K562 (cell line): ENCODE measurements around the gene TNFRSF18. TPM values are rescaled to one million over a fixed set of nuclear protein-coding genes. Genes with fewer than 3 reads are reported as not detected.

Experiments used
- ATF7 ChIP-seq: fragments of 450-650 bp; IDR thresholded peaks from 2 replicates; pipeline ENCODE4 v1.7.1; 2014; ENCODE audit warnings: mild to moderate bottlenecking, moderate library complexity
- CBX3 ChIP-seq, 2 experiments: IDR thresholded peaks; 1 replicate in 1 of 2; 2 replicates in 1 of 2; pipeline ENCODE4 v1.6.1; 2012; ENCODE audit warnings: inconsistent platforms in 2 of 2, low read length in 2 of 2, borderline replicate concordance in 1 of 2, control low read depth in 1 of 2
- COPS2 ChIP-seq: fragments of 450-650 bp; conservative IDR thresholded peaks from 2 replicates; pipeline ENCODE4 v1.6.1; 2016; ENCODE audit warnings: mild to moderate bottlenecking, moderate library complexity
- EGR1 ChIP-seq: fragments of 450-650 bp; conservative IDR thresholded peaks from 2 replicates; pipeline ENCODE4 v1.6.1; 2017; ENCODE audit warnings: mild to moderate bottlenecking
- HEY1 ChIP-seq: fragments of 250-450 bp; sonication (Bioruptor Pico); IDR thresholded peaks from 2 replicates; pipeline ENCODE4 v1.5.0; 2020; ENCODE audit warnings: mild to moderate bottlenecking, moderate library complexity, borderline replicate concordance
- HNRNPL ChIP-seq: fragments of 200-400 bp; formaldehyde crosslinking; IDR thresholded peaks from 2 replicates; pipeline ENCODE4 v1.6.1; 2017; ENCODE audit warnings: low read depth, mild to moderate bottlenecking, low read length
- JUN ChIP-seq, 2 experiments: sonication (generic) in 1 of 2; formaldehyde crosslinking in 1 of 2; IDR thresholded peaks; 2 replicates each; pipeline versions ENCODE4 v1.6.1 to v1.8.0; 2012 to 2022; ENCODE audit warnings: borderline replicate concordance in 2 of 2, mild to moderate bottlenecking in 2 of 2, improper control_type of control experiment in 1 of 2, low read depth in 1 of 2, low read length in 1 of 2, missing genetic modification reagents in 1 of 2
- MCM5 ChIP-seq: fragments of 450-650 bp; IDR thresholded peaks from 2 replicates; pipeline ENCODE4 v1.6.1; 2016; ENCODE audit warnings: low read depth
- MYBL2 ChIP-seq, 2 experiments: fragments of 450-650 bp in 1 of 2; sonication (generic) in 1 of 2; formaldehyde crosslinking in 1 of 2; IDR thresholded peaks; 2 replicates each; pipeline versions ENCODE4 v1.6.1 to v1.8.1; 2017 to 2022; ENCODE audit warnings: borderline replicate concordance in 1 of 2, inconsistent platforms in 1 of 2, low read depth in 1 of 2, mild to moderate bottlenecking in 1 of 2, missing genetic modification reagents in 1 of 2, moderate library complexity in 1 of 2
- NFATC3 ChIP-seq: fragments of 450-650 bp; IDR thresholded peaks from 2 replicates; pipeline ENCODE4 v1.6.1; 2017; ENCODE audit warnings: mild to moderate bottlenecking
- PHB2 ChIP-seq: fragments of 450-650 bp; IDR thresholded peaks from 2 replicates; pipeline ENCODE4 v1.6.1; 2017; ENCODE audit warnings: low read depth
- RB1 ChIP-seq: fragments of 450-650 bp; IDR thresholded peaks from 2 replicates; pipeline ENCODE4 v1.6.1; 2017; ENCODE audit warnings: low read depth, mild to moderate bottlenecking
- RBBP5 ChIP-seq: fragments of 200-600 bp; sonication (generic); IDR thresholded peaks from 2 replicates; pipeline ENCODE4 v1.6.1; 2012; ENCODE audit warnings: borderline replicate concordance, mild to moderate bottlenecking, low read length, control low read depth, inconsistent platforms; ENCODE audit not compliant: insufficient read depth, poor library complexity, severe bottlenecking
- RBM39 ChIP-seq: fragments of 200-400 bp; formaldehyde crosslinking; optimal IDR thresholded peaks from 2 replicates; pipeline ENCODE3; 2018; ENCODE audit warnings: low read depth, low read length
- SMARCE1 ChIP-seq: fragments of 450-650 bp; IDR thresholded peaks from 2 replicates; pipeline ENCODE4 v1.7.1; 2016; ENCODE audit warnings: mild to moderate bottlenecking
- ZBTB1 ChIP-seq: sonication (generic); formaldehyde crosslinking; IDR thresholded peaks from 2 replicates; pipeline ENCODE4 v1.8.1; 2023; ENCODE audit warnings: missing genetic modification reagents, low read depth, mild to moderate bottlenecking, borderline replicate concordance
- ZBTB17 ChIP-seq: fragments of 450-650 bp; formaldehyde crosslinking; IDR thresholded peaks from 2 replicates; pipeline ENCODE4 v1.4.0; 2020; ENCODE audit warnings: mild to moderate bottlenecking
- ZBTB5 ChIP-seq: fragments of 450-650 bp; IDR thresholded peaks from 2 replicates; pipeline ENCODE4 v1.6.1; 2017; ENCODE audit warnings: antibody characterized with exemption
- ZFX ChIP-seq: sonication (generic); formaldehyde crosslinking; IDR thresholded peaks from 2 replicates; pipeline ENCODE4 v1.8.0; 2022; ENCODE audit warnings: mild to moderate bottlenecking, missing genetic modification reagents, moderate library complexity
- ZNF140 ChIP-seq: fragments of 250-450 bp; sonication (Bioruptor Pico); IDR thresholded peaks from 2 replicates; pipeline ENCODE4 v1.8.0; 2021; ENCODE audit warnings: moderate library complexity, mild to moderate bottlenecking, inconsistent platforms
- ZNF253 ChIP-seq: fragments of 250-450 bp; sonication (Bioruptor Pico); conservative IDR thresholded peaks from 2 replicates; pipeline ENCODE4 v1.6.1; 2021; ENCODE audit warnings: mild to moderate bottlenecking
- ZNF589 ChIP-seq: fragments of 200-800 bp; sonication (Bioruptor generic); IDR thresholded peaks from 2 replicates; pipeline ENCODE4 v1.6.1; 2016; ENCODE audit warnings: low read depth, missing genetic modification characterization, missing compliant biosample characterization
- polyA plus RNA-seq, 8 experiments: library from polyadenylated mRNA; depleted of rRNA in 4 of 8; stranded (reverse) in 5 of 8; unstranded in 3 of 8; fragments of >200 nt; fragmentation: Nextera tagmentation in 2 of 8; fragmentation: Illumina TruSeq in 1 of 8; extraction: Ambion mirVana in 2 of 8; extraction: Trizol in 1 of 8; gene quantifications; 2 replicates each; pipeline versions ENCODE4 v1.2.1 to v1.2.3, GENCODE V29; 2011 to 2014; ENCODE audit warnings: inconsistent platforms in 1 of 8, missing spikeins in 1 of 8
- total RNA-seq, 7 experiments: library from RNA; depleted of rRNA in 6 of 7; stranded (reverse); fragments of >200 nt in 6 of 7; fragmentation: Illumina TruSeq in 2 of 7; extraction: Trizol in 2 of 7; gene quantifications; 2 replicates each; pipeline versions ENCODE4 v1.2.1 to v1.2.3, GENCODE V29; 2011 to 2021; ENCODE audit warnings: low replicate concordance in 1 of 7
- TF ChIP-seq, protein P1 (sequence below): fragments of 450-650 bp; IDR thresholded peaks from 2 replicates; pipeline ENCODE4 v1.6.1; 2016

The TNFRSF18 gene
- total and polyA plus RNA-seq, 9 of the 15 experiments (the other 6 are each of a cell fraction or from before 2014, with no cell fraction given), result 0.24 to 0.27 TPM; not detected in 7

DNA sequence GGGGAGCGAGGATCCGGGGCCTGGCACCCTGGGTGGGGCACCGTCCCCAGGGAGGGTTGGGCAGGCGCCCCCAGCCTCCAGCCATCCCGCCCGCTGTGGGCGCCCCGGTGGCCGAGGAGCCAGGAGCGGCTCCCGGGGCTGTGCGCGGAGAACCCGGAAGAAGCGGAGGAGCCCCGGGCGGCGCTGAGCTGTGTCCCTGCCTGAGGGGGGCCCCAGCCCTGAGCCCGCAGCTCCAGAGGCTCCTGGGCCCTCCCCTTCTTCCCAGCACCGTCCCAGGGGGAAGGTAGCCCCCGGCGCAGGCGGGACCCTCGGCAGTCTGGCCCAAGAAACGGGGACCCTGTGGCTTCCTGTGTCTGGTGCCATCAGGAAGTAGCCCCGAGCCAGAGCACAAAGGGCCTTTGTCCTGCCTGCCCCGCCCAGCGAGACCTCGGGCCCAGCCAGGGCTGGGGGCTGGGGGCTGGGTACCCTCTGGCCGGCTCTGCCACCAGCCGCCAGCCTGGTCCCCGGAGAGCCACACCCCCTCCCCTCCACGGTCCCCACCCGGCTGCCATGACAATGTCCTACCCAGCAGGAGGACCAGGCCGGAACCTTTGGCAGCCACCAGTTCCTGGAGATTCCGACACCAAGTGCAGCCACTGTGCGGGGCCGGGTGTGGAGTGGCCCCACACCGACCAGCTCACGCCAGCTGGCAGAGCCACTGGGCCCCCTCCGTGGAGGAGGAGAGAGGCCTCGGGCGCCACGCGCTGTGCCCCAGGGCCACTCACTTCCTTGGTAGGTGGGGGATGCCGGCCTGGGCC lies 48.3 kb downstream of the TNFRSF18 start (continued):
- TF ChIP-seq, protein P1, sequence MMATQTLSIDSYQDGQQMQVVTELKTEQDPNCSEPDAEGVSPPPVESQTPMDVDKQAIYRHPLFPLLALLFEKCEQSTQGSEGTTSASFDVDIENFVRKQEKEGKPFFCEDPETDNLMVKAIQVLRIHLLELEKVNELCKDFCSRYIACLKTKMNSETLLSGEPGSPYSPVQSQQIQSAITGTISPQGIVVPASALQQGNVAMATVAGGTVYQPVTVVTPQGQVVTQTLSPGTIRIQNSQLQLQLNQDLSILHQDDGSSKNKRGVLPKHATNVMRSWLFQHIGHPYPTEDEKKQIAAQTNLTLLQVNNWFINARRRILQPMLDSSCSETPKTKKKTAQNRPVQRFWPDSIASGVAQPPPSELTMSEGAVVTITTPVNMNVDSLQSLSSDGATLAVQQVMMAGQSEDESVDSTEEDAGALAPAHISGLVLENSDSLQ, result no peak
- TF ChIP-seq RBM39, result no peak
- no peak for TF ChIP-seq MCM5
- TF ChIP-seq HNRNPL, result peak; percentile 72; the same call in 1 of the 2 replicates
- TF ChIP-seq RBBP5, result no peak
- peak; percentile 30; the same call in 1 of the 2 replicates for TF ChIP-seq RB1
- TF ChIP-seq ZBTB5, result no peak
- TF ChIP-seq ZBTB17 (CRISPR knock-in tag), result 0 out of 2 replicates have a peak, but pooled peaks have one; percentile 61
- TF ChIP-seq PHB2, result no peak
- TF ChIP-seq HEY1, result no peak
- TF ChIP-seq NFATC3, result no peak
- TF ChIP-seq SMARCE1, result no peak
- no peak for TF ChIP-seq ZNF140 (CRISPR knock-in tag)
- 0 out of 2 replicates have a peak, but pooled peaks have one; percentile 15 for TF ChIP-seq ATF7
- no peak for TF ChIP-seq ZNF589 (CRISPR knock-in tag)
- no peak for TF ChIP-seq COPS2
- TF ChIP-seq ZFX (CRISPR knock-in tag), result peak; percentile 80
- no peak for TF ChIP-seq EGR1
- no peak for TF ChIP-seq CBX3 (IDR thresholded peaks at IDR 0.05; ENCODE audit: borderline replicate concordance in 1 of 2, low read length in 2 of 2)
- no peak for TF ChIP-seq MYBL2 (IDR thresholded peaks at IDR 0.05; ENCODE audit: low read depth)
- no peak for TF ChIP-seq MYBL2 (CRISPR knock-in tag; IDR thresholded peaks at IDR 0.05; ENCODE audit: borderline replicate concordance)
- TF ChIP-seq ZNF253 (CRISPR knock-in tag), result no peak
- no peak for TF ChIP-seq JUN (IDR thresholded peaks at IDR 0.05; ENCODE audit: borderline replicate concordance, low read depth, low read length)
- no peak for TF ChIP-seq JUN (CRISPR knock-in tag; IDR thresholded peaks at IDR 0.05; ENCODE audit: borderline replicate concordance)
- TF ChIP-seq ZBTB1 (CRISPR knock-in tag), result peak; percentile 24; the same call in 1 of the 2 replicates
